ENCODE results near the gene SFN. TPM values are rescaled to one million over a fixed set of nuclear protein-coding genes. Genes with fewer than 3 reads are reported as not detected.

SFN gene
- total RNA-seq, 1 donor from 2014 or later = 465 TPM

GRCh38 chr1:26909951-26910342 lies 47.0 kb downstream of the SFN start:
- Histone ChIP-seq H3K4me3 (ENCODE audit: low read depth, low read length) (no peak overlapping the region), H3K27me3 (ENCODE audit: control insufficient read depth, insufficient read depth, low read length) (no peaks in the 10 kb centered on the region), H3K36me3 (ENCODE audit: control insufficient read depth, insufficient read depth, low read length) (no peaks in the 10 kb centered on the region)
- DNase-seq (ENCODE audit: low read depth) = no peak
- FAIRE-seq = no peak
- no peak for TF ChIP-seq CTCF (IDR thresholded peaks at IDR 0.05; ENCODE audit: insufficient read depth, low read length, severe bottlenecking)

- FAIRE-seq (no peak), DNase-seq (ENCODE audit: low read depth) (no peak)
- TF ChIP-seq CTCF (IDR thresholded peaks at IDR 0.05; ENCODE audit: insufficient read depth, low read length, severe bottlenecking) = no peak
Measured at GRCh38 chr1:26910343-26911160, 47.6 kb downstream of the SFN start.

GRCh38 chr1:26911399-26912146 lies 48.6 kb downstream of the SFN start:
- no peak overlapping the region for H3K4me3 ChIP-seq (ENCODE audit: low read depth, low read length)
- FAIRE-seq (no peak), DNase-seq (ENCODE audit: low read depth) (no peak)
- H3K27me3 ChIP-seq (ENCODE audit: control insufficient read depth, insufficient read depth, low read length) = no peaks in the 10 kb centered on the region
- H3K36me3 ChIP-seq (ENCODE audit: control insufficient read depth, insufficient read depth, low read length) = no peaks in the 10 kb centered on the region
- TF ChIP-seq CTCF (IDR thresholded peaks at IDR 0.05; ENCODE audit: insufficient read depth, low read length, severe bottlenecking) = no peak

More at GRCh38 chr1:26910343-26911160, 47.6 kb downstream of the SFN start:
- Histone ChIP-seq H3K27me3 (ENCODE audit: control insufficient read depth, insufficient read depth, low read length) (no peaks in the 10 kb centered on the region), H3K36me3 (ENCODE audit: control insufficient read depth, insufficient read depth, low read length) (no peaks in the 10 kb centered on the region), H3K4me3 (ENCODE audit: low read depth, low read length) (no peak overlapping the region)

- TF ChIP-seq CTCF (IDR thresholded peaks at IDR 0.05; ENCODE audit: insufficient read depth, low read length, severe bottlenecking) = no peak
- FAIRE-seq (no peak), DNase-seq (ENCODE audit: low read depth) (no peak)
- H3K4me3 ChIP-seq (ENCODE audit: low read depth, low read length) = no peak overlapping the region
- H3K36me3 ChIP-seq (ENCODE audit: control insufficient read depth, insufficient read depth, low read length) = no peaks in the 10 kb centered on the region
- H3K27me3 ChIP-seq (ENCODE audit: control insufficient read depth, insufficient read depth, low read length) = no peaks in the 10 kb centered on the region
Measured at GRCh38 chr1:26912147-26912490, 49.2 kb downstream of the SFN start.

GRCh38 chr1:26913389-26913753 lies 50.4 kb downstream of the SFN start:
- H3K4me3 ChIP-seq (ENCODE audit: low read depth, low read length) = no peak overlapping the region
- no peaks in the 10 kb centered on the region for H3K36me3 ChIP-seq (ENCODE audit: control insufficient read depth, insufficient read depth, low read length)
- no peaks in the 10 kb centered on the region for H3K27me3 ChIP-seq (ENCODE audit: control insufficient read depth, insufficient read depth, low read length)
- TF ChIP-seq CTCF (IDR thresholded peaks at IDR 0.05; ENCODE audit: insufficient read depth, low read length, severe bottlenecking) = no peak
- FAIRE-seq = no peak
- no peak for DNase-seq (ENCODE audit: low read depth)

Other genes with a start within 250 kb of the SFN start
- gene ARID1A, start 167.1 kb upstream of the SFN start, total RNA-seq = 8.7 and 15.5 TPM in 2 replicates
- gene PIGV, start 75.2 kb upstream of the SFN start, total RNA-seq = 14.2 and 20.2 TPM in 2 replicates
- gene ZDHHC18, start 36.5 kb upstream of the SFN start, total RNA-seq = 5.0 and 6.1 TPM in 2 replicates
- gene GPN2, start 27.1 kb downstream of the SFN start, total RNA-seq = 8.7 and 9.2 TPM in 2 replicates
- 7.6 and 11.8 TPM in 2 replicates for gene GPATCH3, start 37.3 kb downstream of the SFN start, total RNA-seq
- not detected in 2 replicates for gene NR0B2, start 50.8 kb downstream of the SFN start, total RNA-seq
- gene NUDC, start 58.6 kb downstream of the SFN start, total RNA-seq = 23.2 and 28.5 TPM in 2 replicates
- 13.2 and 14.7 TPM in 2 replicates for gene KDF1, start 97.3 kb downstream of the SFN start, total RNA-seq
- gene TRNP1, start 130.5 kb downstream of the SFN start, total RNA-seq = 11.1 and 15.3 TPM in 2 replicates
- 21.1 and 73.0 TPM in 2 replicates for gene TENT5B, start 149.7 kb downstream of the SFN start, total RNA-seq